ENCODE data around the gene HNF4A. TPM values are rescaled to one million over a fixed set of nuclear protein-coding genes. Genes with fewer than 3 reads are reported as not detected.

Gene HNF4A
- total RNA-seq, 1 experiment from 2014 or later = 0.15 TPM

- TF ChIP-seq, protein P1, sequence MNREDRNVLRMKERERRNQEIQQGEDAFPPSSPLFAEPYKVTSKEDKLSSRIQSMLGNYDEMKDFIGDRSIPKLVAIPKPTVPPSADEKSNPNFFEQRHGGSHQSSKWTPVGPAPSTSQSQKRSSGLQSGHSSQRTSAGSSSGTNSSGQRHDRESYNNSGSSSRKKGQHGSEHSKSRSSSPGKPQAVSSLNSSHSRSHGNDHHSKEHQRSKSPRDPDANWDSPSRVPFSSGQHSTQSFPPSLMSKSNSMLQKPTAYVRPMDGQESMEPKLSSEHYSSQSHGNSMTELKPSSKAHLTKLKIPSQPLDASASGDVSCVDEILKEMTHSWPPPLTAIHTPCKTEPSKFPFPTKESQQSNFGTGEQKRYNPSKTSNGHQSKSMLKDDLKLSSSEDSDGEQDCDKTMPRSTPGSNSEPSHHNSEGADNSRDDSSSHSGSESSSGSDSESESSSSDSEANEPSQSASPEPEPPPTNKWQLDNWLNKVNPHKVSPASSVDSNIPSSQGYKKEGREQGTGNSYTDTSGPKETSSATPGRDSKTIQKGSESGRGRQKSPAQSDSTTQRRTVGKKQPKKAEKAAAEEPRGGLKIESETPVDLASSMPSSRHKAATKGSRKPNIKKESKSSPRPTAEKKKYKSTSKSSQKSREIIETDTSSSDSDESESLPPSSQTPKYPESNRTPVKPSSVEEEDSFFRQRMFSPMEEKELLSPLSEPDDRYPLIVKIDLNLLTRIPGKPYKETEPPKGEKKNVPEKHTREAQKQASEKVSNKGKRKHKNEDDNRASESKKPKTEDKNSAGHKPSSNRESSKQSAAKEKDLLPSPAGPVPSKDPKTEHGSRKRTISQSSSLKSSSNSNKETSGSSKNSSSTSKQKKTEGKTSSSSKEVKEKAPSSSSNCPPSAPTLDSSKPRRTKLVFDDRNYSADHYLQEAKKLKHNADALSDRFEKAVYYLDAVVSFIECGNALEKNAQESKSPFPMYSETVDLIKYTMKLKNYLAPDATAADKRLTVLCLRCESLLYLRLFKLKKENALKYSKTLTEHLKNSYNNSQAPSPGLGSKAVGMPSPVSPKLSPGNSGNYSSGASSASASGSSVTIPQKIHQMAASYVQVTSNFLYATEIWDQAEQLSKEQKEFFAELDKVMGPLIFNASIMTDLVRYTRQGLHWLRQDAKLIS (CRISPR knock-in tag; IDR thresholded peaks at IDR 0.05; ENCODE audit: borderline replicate concordance) = no peak
- TF ChIP-seq ESRRA (CRISPR knock-in tag; IDR thresholded peaks at IDR 0.05; ENCODE audit: borderline replicate concordance) = no peak
- no peak for TF ChIP-seq OVOL2 (CRISPR knock-in tag; IDR thresholded peaks at IDR 0.05; ENCODE audit: borderline replicate concordance)
- no peak for TF ChIP-seq EMX1 (CRISPR knock-in tag; IDR thresholded peaks at IDR 0.05)
- no peak for TF ChIP-seq ZNF396 (CRISPR knock-in tag; IDR thresholded peaks at IDR 0.05; ENCODE audit: borderline replicate concordance)
Measured at GRCh38 chr20:44478206-44478605, 122.7 kb downstream of the HNF4A start (continued).

DNA sequence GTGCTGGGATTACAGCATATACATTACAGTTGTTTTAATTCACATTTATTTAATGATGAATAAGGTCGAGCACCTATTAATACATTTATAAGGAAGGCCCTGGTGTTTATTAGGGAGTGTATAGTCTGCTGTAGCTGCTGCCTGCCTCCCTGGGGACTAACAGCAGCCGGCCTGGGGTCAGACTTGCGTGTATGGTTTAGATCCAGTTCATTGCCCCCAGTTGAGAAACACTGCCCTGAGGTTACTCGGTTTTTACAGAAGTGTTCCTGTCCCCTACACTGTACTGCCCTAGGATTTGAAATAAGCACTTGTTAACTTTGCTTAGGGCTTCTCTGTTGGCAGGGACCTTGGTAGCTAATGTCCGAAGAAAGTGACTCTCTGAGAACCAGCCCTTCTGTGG is 124.1 kb downstream of the HNF4A start:
- Mint-ChIP-seq H3K4me3 (no peak overlapping the region), H3K4me1 (peaks cover 14% of the 10 kb centered on the region), H3K27ac (no peak overlapping the region), H3K36me3 (peaks cover 10% of the 10 kb centered on the region; the same call in 1 of the 2 replicates), H3K9me3 (no peaks in the 10 kb centered on the region), H3K27me3 (ENCODE audit: low read depth) (peaks cover 2% of the 10 kb centered on the region)
- CTCF ChIA-PET = no interaction called here
- TF ChIP-seq FOXK1 (CRISPR knock-in tag; IDR thresholded peaks at IDR 0.05) = no peak
- no peak for TF ChIP-seq ATF1 (CRISPR knock-in tag; IDR thresholded peaks at IDR 0.05)
- no peak for TF ChIP-seq NR3C1 (CRISPR knock-in tag; conservative IDR thresholded peaks at IDR 0.05; ENCODE audit: low read depth)
- no peak for TF ChIP-seq ARID4B (CRISPR knock-in tag; IDR thresholded peaks at IDR 0.05; ENCODE audit: borderline replicate concordance)
- no peak for TF ChIP-seq USF2 (CRISPR knock-in tag; IDR thresholded peaks at IDR 0.05)
- no peak for TF ChIP-seq FOXP4 (CRISPR knock-in tag; IDR thresholded peaks at IDR 0.05)
- no peak for TF ChIP-seq MXD4 (CRISPR knock-in tag; IDR thresholded peaks at IDR 0.05; ENCODE audit: borderline replicate concordance)
- TF ChIP-seq, protein P2, sequence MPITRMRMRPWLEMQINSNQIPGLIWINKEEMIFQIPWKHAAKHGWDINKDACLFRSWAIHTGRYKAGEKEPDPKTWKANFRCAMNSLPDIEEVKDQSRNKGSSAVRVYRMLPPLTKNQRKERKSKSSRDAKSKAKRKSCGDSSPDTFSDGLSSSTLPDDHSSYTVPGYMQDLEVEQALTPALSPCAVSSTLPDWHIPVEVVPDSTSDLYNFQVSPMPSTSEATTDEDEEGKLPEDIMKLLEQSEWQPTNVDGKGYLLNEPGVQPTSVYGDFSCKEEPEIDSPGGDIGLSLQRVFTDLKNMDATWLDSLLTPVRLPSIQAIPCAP (CRISPR knock-in tag; IDR thresholded peaks at IDR 0.05) = no peak
- TF ChIP-seq, protein P3, sequence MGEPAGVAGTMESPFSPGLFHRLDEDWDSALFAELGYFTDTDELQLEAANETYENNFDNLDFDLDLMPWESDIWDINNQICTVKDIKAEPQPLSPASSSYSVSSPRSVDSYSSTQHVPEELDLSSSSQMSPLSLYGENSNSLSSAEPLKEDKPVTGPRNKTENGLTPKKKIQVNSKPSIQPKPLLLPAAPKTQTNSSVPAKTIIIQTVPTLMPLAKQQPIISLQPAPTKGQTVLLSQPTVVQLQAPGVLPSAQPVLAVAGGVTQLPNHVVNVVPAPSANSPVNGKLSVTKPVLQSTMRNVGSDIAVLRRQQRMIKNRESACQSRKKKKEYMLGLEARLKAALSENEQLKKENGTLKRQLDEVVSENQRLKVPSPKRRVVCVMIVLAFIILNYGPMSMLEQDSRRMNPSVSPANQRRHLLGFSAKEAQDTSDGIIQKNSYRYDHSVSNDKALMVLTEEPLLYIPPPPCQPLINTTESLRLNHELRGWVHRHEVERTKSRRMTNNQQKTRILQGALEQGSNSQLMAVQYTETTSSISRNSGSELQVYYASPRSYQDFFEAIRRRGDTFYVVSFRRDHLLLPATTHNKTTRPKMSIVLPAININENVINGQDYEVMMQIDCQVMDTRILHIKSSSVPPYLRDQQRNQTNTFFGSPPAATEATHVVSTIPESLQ (CRISPR knock-in tag; IDR thresholded peaks at IDR 0.05) = no peak
- TF ChIP-seq SP1 (CRISPR knock-in tag; conservative IDR thresholded peaks at IDR 0.05) = no peak
- TF ChIP-seq OVOL2 (CRISPR knock-in tag; IDR thresholded peaks at IDR 0.05; ENCODE audit: borderline replicate concordance) = no peak
- no peak for TF ChIP-seq ZBTB43 (CRISPR knock-in tag; IDR thresholded peaks at IDR 0.05)
- POLR2A ChIA-PET = no interaction called here
- no peak for ATAC-seq
- DNase-seq (ENCODE audit: low spot score) = no peak
